HL-60/S4 treated with phorbol 12-myristate 13-acetate at 8.2 ng/mL for 4 days and 3 days (cell line): Measurements from ENCODE around the gene DIS3L2.

Experiments
- in situ Hi-C: fragments of 300-500 bp; cut with MboI; formaldehyde crosslinking; loops from 2 replicates; pipeline ENCODE4 v1.15.0; 2022; ENCODE audit warnings: low sequenced_read_pairs

The DIS3L2 gene

DNA sequence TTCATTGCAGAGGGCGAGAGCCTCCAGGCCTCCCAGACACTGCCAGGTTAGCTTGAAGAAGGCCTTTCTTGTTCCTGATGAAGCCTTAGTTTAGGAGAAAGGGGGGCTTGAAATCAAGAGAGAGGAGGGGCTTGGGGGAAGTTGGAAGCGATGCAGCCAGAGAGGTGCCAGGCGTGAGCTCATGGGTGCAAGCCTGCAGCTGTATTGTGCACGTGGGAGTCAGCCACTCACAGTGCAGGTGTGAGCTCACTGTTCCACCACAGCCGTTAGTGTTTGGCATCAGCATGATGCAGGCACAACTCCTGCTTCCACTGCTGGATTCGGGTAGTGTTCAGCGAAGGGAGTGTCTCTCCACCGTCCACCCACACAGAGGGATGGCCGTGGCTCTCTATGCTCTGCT lies 348.6 kb downstream of the DIS3L2 start:
- in situ Hi-C loops: loop anchor here (25.0 kb wide), 1 partner anchor 398 kb away; no protein-coding TSS in a partner anchor

DNA sequence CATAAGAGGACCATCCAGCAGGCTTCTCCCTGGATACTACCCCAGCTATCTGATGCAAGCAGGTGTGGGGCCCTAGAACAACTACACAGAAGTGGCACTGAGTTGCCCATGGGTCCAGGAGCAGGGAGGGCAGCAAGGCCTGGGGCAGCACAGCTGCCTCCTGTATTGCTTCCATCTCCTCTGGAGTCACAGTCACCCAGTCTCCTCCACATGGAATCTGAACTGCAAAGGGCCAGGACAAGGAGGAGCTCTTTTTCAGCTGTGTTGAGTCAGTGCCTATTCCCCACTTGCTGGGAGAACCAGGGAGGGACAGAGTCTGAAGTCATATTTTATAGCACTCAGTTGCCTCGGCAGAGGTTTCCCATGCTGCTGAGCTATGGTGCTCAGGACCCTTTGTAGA lies 349.2 kb downstream of the DIS3L2 start:
- in situ Hi-C loops: loop anchor here (25.0 kb wide), 1 partner anchor 398 kb away; no protein-coding TSS in a partner anchor

DNA sequence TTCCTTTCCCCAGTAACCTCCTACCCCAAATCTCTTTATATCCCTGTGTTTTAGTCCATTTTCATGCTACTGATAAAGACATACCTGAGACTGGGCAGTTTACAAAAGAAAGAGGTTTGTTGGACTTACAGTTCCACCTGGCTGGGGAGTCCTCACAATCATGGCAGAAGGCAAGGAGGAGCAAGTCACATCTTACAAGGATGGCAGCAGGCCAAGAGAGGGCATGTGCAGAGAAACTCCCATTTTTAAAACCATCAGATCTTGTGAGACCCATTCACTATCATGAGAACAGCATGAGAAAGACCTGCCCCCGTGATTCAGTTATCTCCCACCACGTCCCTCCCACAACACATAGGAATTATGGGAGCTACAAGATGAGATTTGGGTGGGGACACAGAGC lies 352.1 kb downstream of the DIS3L2 start:
- in situ Hi-C loops: loop anchor here (25.0 kb wide), 1 partner anchor 401 kb away; no protein-coding TSS in a partner anchor

DNA sequence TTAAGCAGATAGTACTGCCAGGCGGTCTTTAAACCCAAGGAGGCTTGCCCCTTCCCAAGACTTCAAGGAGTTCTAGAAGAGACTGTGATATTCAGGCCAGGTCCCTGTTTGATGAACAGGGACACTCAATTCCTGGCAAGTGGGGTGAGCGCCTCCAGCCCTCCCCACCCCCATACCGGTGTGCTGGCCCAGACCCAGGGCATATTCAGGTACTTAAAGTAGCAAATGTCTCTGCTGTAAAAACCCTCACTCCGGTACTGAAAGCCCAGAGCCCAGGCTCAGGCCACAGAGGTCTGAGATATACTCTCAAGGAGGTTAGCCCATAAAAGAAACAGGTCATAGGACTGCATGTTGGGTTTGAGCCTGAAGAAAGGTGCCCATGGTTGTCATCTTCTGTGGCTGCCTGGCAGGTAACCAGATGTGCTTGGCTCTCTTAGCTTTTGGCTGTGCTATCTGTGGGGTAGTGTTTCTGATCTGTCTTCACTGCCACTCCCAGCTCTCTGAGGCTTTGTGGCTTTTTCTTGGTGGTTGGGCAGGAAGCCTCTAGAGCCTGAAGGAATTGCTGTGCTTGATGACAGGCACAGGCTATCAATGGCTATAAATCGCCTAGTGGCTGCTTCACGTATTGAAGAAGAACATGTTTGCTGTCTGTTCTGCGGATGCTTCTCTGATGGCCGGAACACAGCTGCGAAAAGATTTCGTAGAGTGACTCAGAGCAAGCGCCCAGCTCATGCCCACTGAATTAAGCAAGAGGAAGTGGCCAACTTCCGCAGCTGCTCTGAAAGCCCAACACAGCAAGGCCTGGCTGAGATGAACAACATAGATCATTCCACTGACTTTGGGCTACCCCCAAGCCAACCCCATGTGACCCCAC lies 353.8 kb downstream of the DIS3L2 start:
- in situ Hi-C loops: loop anchor here (25.0 kb wide), 1 partner anchor 403 kb away; no protein-coding TSS in a partner anchor

DNA sequence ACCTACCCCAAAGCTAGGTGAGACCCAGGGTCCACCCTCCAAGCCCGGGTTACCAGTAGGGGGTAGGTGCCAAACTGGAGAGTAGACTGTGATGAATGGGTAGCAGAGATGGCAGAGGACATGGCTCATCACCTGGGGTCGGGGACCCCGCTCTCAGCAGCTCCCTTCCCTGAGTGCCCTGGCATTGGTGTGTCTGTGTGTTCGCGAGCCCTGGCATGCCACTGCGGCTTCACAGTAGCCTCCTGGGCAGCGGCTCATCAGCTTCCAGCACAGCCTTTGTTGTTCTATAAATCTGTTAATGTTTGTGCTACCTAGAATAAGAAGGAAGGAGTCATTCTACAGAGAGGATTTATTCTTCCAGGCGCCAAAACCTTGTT lies 354.4 kb downstream of the DIS3L2 start:
- in situ Hi-C loops: loop anchor here (25.0 kb wide), 1 partner anchor 404 kb away; no protein-coding TSS in a partner anchor

DNA sequence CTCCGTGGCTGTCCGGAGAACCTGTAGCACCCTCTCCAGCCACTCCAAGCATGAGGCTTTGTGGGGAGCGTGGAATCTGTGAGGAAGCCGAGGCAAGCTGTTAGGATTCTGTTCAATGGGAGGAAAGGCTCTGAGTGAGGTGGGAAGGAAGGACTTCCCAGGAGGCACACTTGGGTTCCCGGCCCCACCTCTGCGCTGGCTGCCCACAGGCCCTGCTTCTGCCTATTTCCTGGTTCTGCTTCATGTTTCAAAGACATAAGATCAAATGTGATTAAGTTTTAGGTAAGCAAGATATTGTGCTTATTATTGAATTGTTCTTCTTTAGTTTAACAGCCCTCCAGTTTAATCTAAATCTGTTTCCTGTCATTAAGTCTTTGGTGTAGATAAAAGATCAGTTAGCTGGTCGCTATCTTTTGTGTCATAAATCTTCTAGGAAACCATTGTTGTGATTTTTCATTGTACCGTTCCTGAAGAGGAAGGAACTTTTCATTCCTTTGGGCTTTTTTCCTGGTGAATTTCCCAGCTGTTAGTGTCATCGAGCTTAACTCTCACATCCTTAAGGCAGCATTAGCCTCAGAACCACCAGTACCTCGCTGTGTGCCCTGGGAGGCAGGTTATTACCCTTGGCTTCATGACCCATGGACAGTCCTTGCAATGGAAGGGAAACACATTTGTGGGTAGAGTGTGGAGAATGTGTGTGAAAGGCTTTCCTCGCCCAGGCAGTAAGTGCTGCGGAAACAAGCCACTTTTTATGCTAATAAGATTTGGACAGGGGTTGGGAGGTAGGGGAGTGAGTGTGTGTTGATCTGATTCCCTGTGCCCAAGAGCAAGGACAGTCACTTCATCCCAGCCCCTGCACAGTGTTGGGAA lies 355.2 kb downstream of the DIS3L2 start:
- in situ Hi-C loops: loop anchor here (25.0 kb wide), 1 partner anchor 404 kb away; no protein-coding TSS in a partner anchor

DNA sequence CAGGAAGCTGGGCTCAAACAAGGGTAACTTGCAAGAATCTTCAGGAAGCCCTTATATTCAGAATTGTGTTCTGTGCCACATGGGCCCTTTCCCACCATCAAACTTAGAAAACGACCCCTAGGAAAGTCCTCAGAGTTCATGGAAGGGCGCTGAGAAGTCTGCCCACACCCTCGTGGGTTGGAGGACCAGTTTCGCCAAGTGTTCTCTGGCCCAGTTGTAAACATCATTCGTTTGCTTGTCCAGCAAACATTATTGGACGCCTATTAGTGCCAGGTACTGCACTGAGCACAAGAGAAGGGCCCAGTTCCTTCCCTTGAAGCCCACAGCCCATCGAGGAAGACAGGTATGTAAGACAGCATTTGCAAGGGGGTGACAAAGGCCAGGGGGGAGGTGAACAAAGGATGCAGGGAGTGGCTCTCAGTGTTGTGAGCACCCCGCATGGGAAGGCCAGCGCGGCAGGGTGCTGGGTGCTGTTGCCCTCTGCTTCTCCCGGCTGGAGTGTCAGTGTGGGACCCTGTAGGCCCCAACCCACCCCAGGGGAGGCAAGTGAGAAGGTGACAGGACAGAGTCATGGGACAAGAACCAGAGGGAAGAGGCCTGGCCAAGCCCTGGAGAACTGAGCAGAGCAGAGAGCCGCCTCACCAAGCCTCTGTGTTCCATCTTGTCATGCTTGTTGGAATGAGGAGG lies 356.8 kb downstream of the DIS3L2 start:
- in situ Hi-C loops: loop anchor here (25.0 kb wide), 1 partner anchor 406 kb away; no protein-coding TSS in a partner anchor

DNA sequence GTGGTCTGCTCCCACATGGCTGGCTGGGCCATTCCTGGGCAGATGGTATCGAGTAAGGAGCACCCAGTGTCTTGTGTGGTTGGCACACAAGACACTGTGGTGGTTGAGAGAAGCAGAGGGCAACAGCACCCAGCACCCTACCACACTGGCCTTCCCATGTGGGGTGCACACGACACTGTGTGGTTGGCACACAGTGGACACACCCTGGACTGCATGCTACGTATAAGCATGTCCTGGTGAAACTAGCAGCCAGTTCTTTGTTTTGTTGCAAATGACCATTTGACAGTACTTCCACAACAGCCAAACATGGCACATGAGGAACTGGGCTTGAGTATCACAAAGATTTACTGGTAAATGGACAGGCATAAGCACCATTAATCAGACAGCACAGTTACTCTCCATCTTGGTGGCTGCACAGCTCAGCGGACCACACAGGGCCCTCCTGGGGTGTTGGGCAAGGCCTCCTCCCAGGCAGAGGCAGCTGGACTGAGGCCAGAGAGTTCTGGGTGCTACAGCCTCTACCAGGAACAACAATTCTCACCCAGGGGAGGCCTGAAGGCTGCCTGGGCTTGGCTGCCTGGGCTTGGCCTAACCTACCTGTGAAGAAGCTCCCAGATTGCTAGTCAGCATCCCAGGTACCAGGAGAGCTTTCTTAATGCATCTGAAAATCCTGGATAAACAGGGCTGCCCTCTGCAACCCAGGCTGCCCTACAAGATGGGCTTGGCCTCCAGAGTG lies 357.7 kb downstream of the DIS3L2 start:
- in situ Hi-C loops: loop anchor here (25.0 kb wide), 1 partner anchor 407 kb away; no protein-coding TSS in a partner anchor

DNA sequence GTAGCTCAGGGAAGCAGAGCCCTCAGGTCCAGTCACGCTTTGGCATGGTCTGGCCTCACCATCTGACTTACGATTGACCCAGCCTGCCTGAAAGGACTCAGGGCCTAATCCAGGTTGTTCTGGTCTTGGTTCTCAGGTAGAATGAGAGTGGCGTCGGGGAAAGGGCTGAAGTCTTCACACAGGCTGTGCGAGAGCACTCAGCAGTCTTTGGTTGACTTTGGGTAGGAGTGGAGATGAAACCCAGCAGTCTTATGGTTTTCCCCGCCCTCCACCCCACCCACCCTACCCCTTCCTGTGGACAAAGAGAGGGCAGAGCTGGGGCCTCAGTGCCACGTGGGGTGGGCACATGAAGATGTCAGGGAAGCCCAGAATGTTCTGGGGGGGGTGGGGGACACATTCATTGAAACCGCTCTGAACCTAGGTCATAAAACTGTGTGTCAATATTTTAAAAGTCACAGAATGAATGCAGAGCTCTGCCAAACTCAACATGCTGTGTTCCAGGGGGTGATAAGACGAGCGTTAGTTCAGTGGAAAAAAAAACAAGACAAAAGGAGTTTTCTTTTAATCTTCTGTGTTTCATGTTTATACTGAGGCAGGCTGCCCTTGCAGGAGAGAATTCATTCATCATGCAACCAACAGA lies 358.4 kb downstream of the DIS3L2 start:
- in situ Hi-C loops: loop anchor here (25.0 kb wide), 1 partner anchor 408 kb away; no protein-coding TSS in a partner anchor

DNA sequence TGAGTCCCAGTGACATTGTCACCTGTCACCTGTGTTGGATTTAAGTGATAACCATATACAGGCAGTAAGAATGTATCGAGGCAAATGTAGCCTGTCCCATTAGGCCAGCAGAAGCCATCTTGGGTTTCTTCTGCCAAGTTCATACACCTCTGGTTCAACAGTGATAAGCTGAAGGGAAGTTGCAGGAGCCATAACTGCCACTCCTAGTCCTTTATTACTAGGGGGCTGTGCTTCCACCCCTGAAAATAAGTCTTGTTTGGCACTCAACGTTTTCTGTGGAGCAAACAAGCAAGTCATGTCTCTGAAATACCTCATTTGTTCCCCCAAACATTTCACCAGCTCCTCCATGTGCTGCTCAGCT lies 358.9 kb downstream of the DIS3L2 start:
- in situ Hi-C loops: loop anchor here (25.0 kb wide), 1 partner anchor 408 kb away; no protein-coding TSS in a partner anchor

DNA sequence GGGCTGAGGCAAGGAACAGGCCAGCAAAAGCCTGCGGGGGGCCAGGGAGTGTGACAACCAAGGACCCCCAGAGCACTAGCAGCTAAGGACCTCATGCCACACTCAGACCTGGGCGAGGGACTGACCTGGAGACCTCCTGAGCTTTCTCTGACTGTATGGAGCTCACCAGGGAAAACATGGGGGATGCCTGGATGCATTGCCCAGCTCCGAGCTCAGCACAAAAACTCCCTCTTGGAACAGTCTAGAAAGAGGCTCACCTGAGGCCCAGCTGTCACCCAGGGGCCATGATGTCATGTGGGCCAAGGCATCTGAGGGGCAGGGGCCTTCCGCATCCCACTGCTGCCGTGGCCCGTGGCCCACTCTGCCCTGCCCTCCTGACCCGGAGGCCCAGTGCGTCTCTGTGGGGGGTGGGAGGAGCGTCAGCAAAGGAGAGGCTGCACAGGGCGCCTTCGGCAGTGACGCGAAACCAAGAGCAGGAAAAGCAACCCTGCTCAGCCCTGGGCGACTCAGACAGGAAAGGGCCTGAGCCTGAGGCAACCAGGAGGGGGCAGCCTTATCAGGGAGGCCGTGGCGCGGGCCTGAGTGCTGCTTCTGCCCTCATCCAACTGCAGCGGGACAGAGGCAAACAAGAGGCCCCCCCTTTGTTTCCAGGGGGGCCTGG lies 359.8 kb downstream of the DIS3L2 start:
- in situ Hi-C loops: loop anchor here (25.0 kb wide), 1 partner anchor 409 kb away; no protein-coding TSS in a partner anchor

DNA sequence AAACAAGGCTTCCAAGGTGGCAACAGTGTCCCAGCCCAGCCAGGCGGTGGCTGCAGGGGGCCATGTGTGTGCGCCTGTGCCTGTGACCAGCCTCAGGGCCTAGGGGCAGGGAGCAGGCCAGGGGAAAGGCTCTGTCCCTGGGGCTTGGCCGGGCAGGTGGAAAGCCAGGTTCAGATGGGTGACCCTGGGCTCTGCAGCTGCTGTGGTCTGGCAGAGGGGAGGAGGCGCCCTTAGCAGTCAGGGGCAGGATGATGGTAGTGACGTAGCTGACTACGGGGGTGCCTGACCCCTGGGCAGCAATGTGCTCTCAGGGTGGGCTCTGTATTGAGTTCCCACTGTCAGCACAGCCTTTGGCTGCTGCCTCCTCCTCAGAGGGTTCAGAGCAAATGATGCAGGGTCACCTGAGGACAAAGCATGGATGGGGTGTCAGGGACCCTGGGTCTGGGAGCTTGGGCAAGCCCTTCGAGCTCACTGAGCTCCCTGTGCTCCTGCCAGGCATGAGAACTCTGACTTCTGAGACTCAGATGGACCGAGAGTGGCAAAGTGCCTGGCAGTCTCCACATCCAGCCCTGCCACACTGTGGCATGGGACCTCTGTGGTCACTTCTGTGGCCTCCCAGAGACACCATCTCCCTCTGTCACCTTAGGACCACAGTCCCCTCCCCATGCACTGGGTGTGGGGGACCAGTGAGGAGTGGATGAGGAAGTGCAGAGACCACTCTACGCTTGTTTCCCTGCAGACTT lies 360.5 kb downstream of the DIS3L2 start:
- in situ Hi-C loops: loop anchor here (25.0 kb wide), 1 partner anchor 410 kb away; no protein-coding TSS in a partner anchor

DNA sequence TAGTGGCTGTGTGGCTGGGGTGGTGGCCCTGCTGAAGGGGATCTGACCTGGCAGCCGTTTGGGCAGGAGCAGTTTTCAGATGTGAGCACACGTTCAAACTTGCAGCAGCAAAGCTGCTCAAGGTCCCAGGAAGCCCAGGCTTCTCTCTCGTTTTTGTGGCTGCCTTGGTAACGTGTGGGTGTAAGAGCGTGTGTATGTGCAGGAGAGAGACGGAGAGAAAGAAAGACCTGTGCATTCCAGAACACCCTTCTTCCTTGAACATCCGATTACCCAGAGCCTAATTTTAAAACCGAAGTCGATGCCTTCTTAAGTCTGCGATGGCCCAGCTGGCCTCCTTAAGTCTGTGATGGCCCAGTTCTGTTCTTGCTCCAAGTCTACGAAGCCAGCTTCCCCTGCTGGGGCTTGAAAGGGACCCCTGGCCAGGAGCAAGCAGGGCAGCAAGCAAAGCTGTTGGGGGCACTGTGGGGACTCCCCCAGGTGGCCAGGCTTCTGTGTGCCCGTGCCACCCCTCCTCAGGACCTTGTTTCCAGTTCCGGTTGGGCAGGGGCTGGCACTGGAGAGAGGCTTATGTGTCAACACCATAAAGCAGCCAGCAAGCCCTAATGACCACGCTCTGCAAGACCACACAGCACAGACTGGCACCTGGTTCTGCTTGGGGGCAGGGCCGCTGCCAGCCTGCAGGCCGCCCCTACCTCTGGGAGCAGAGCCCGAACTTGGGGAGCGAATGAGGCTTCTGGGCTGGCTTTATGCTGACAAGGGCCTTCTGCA lies 361.2 kb downstream of the DIS3L2 start:
- in situ Hi-C loops: loop anchor here (25.0 kb wide), 1 partner anchor 410 kb away; no protein-coding TSS in a partner anchor

DNA sequence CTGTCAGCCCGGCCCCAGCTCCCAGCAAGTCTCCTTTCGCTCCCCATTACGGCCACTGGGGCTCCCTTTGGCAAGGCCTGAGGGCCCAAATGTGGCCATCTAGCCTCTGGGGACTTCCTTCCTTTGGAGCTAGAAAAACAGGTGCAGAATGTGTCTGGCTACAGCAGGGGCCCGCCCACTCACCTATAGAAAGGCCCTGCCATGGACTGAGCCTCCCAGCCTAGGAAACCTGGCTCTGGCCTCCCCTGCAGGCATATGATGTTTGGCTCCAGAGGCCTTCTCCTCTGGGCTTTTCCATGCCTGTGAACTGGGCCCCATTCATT lies 361.8 kb downstream of the DIS3L2 start:
- in situ Hi-C loops: loop anchor here (25.0 kb wide), 1 partner anchor 411 kb away; no protein-coding TSS in a partner anchor

DNA sequence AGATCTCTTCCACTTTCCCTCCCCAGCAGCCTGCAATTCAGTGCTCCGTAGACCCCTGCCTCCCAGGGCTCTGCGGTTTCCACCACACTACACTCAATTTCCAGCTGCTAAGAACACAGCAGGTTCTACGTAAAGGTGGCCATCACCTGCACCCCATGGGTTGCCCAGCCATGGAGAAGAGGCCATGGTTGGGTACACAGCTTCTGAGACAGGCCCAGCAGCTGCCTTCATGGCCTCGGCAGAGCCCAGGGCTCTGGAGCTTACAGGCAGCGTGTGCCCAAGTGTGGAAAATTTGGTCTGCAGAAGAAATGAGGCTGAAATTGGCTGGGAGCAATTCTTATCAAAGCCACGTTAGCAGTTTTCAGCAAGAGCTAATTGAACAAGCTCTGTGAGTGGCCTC lies 362.5 kb downstream of the DIS3L2 start:
- in situ Hi-C loops: loop anchor here (25.0 kb wide), 1 partner anchor 412 kb away; no protein-coding TSS in a partner anchor

DNA sequence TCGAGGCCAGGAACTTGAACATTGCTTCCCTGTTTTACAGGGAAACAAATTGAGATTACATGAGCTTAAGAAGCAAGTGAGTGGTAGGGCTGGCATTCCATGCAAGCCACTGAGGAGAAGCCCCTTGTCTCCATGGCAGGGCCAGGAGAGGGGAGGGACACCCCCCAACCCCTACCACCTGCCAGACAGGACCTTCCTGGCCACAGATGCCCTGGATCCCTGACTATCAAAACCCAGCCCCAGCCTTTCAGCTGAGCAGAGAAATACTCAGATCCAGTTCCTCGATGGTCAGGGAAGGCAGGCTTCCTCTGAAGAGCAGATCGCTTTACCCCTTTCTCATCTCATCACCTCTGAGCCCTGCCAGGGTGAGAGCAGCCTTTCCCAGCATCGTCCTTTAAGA lies 363.3 kb downstream of the DIS3L2 start:
- in situ Hi-C loops: loop anchor here (25.0 kb wide), 1 partner anchor 412 kb away; no protein-coding TSS in a partner anchor
